Activated CD8-positive, alpha-beta memory T cell treated with anti-CD3 and anti-CD28 coated beads, Interleukin-2, amount 10 ng/mL, durations not matched to agents 7 days and 5 days (primary cell): ENCODE measurements around the gene ZNF423. TPM values are rescaled to one million over a fixed set of nuclear protein-coding genes. Genes with fewer than 3 reads are reported as not detected.
"Not testable (repeated sequence)": the region's sequence is repeated elsewhere in the genome, so short reads cannot be mapped to it uniquely, and the experiment has no call there.

ENCODE experiments used
- ATAC-seq: fragments of 150-1000 bp; cut with Tn5 transposase; one replicate; pipeline ENCODE4 v1.10.0; 2021; ENCODE audit warnings: moderate library complexity
- CTCF ChIA-PET: fragments of 350-600 bp; sonication (Branson Sonifier 250); formaldehyde crosslinking; loops from one replicate; lab custom pipeline; 2021; ENCODE audit warnings: antibody characterized with exemption; lab: Charles Lee
- DNase-seq: peaks from one replicate; pipeline ENCODE4 v3.0.0-alpha.2; 2020
- H3K27ac Mint-ChIP-seq: one replicate; pipeline ENCODE4 v1.8.0; 2021; ENCODE audit warnings: mild to moderate bottlenecking, mixed read lengths
- H3K27me3 Mint-ChIP-seq: one replicate; pipeline ENCODE4 v1.8.0; 2021; ENCODE audit warnings: mixed read lengths
- H3K36me3 Mint-ChIP-seq: one replicate; pipeline ENCODE4 v1.8.0; 2021; ENCODE audit warnings: mild to moderate bottlenecking, mixed read lengths
- H3K4me1 Mint-ChIP-seq: one replicate; pipeline ENCODE4 v1.8.0; 2021; ENCODE audit warnings: mixed read lengths
- H3K4me3 Mint-ChIP-seq: one replicate; pipeline ENCODE4 v1.8.0; 2021; ENCODE audit warnings: mild to moderate bottlenecking, moderate library complexity, mixed read lengths
- H3K9me3 Mint-ChIP-seq: one replicate; pipeline ENCODE4 v1.8.0; 2022; ENCODE audit warnings: low read depth, mixed read lengths
- total RNA-seq, 2 experiments: library from RNA; stranded (reverse); gene quantifications; one replicate each; pipeline ENCODE4 v1.2.3, GENCODE V29; 2021

Gene ZNF423
- total RNA-seq, 2 experiments from 2014 or later: not detected

- ATAC-seq: no peak
- Mint-ChIP-seq H3K4me1 (no peaks in the 10 kb centered on the region), H3K9me3 (no peaks in the 10 kb centered on the region), H3K27me3 (peaks cover 9% of the 10 kb centered on the region), H3K4me3 (no peak overlapping the region), H3K36me3 (no peaks in the 10 kb centered on the region), H3K27ac (no peak overlapping the region)
- CTCF ChIA-PET: interaction anchor here (1.1 kb wide), 1 partner anchor 26 kb away, joined by 3 read pairs; no protein-coding TSS in a partner anchor
- no peak for DNase-seq
Observed at GRCh38 chr16:49883076-49884014, 27.4 kb upstream of the ZNF423 start.

GRCh38 chr16:49881890-49882289 lies 26.0 kb upstream of the ZNF423 start:
- Mint-ChIP-seq H3K36me3 (no peaks in the 10 kb centered on the region), H3K4me3 (no peak overlapping the region), H3K27ac (no peak overlapping the region), H3K4me1 (no peaks in the 10 kb centered on the region), H3K9me3 (no peaks in the 10 kb centered on the region), H3K27me3 (peaks cover 10% of the 10 kb centered on the region)
- ATAC-seq (no peak), DNase-seq (no peak)
- CTCF ChIA-PET: no interaction called here

- H3K4me3 Mint-ChIP-seq, H3K36me3 Mint-ChIP-seq, DNase-seq, H3K9me3 Mint-ChIP-seq, H3K27ac Mint-ChIP-seq, CTCF ChIA-PET, ATAC-seq, H3K4me1 Mint-ChIP-seq: not testable (repeated sequence)
- peaks cover 27% of the 10 kb centered on the region for H3K27me3 Mint-ChIP-seq
Observed at GRCh38 chr16:49878540-49878939, 22.6 kb upstream of the ZNF423 start.

GRCh38 chr16:49876716-49877129 lies 20.8 kb upstream of the ZNF423 start:
- ATAC-seq (peak; percentile 47), DNase-seq (no peak)
- no peak overlapping the region for H3K27ac Mint-ChIP-seq
- H3K36me3 Mint-ChIP-seq: no peaks in the 10 kb centered on the region
- H3K9me3 Mint-ChIP-seq: no peaks in the 10 kb centered on the region
- CTCF ChIA-PET: interaction anchor here (0.6 to 1.8 kb wide), 7 partner anchors 12 to 469 kb away, joined by 3 to 11 read pairs (median 3); no protein-coding TSS in a partner anchor
- no peaks in the 10 kb centered on the region for H3K4me1 Mint-ChIP-seq
- peaks cover 33% of the 10 kb centered on the region for H3K27me3 Mint-ChIP-seq
- H3K4me3 Mint-ChIP-seq: no peak overlapping the region

GRCh38 chr16:49875806-49876715 lies 20.1 kb upstream of the ZNF423 start:
- H3K9me3 Mint-ChIP-seq: no peaks in the 10 kb centered on the region
- no peaks in the 10 kb centered on the region for H3K4me1 Mint-ChIP-seq
- H3K36me3 Mint-ChIP-seq: no peaks in the 10 kb centered on the region
- DNase-seq (no peak), ATAC-seq (no peak)
- CTCF ChIA-PET: interaction anchor here (1.3 to 2.8 kb wide), 4 partner anchors 11 to 468 kb away, joined by 3 to 11 read pairs (median 6); no protein-coding TSS in a partner anchor
- no peak overlapping the region for H3K27ac Mint-ChIP-seq
- H3K27me3 Mint-ChIP-seq: peaks cover 33% of the 10 kb centered on the region
- H3K4me3 Mint-ChIP-seq: no peak overlapping the region

- ATAC-seq (no peak), DNase-seq (no peak)
- no peaks in the 10 kb centered on the region for H3K9me3 Mint-ChIP-seq
- no peaks in the 10 kb centered on the region for H3K4me1 Mint-ChIP-seq
- no peak overlapping the region for H3K4me3 Mint-ChIP-seq
- H3K36me3 Mint-ChIP-seq: no peaks in the 10 kb centered on the region
- CTCF ChIA-PET: interaction anchor here (2.8 kb wide), 1 partner anchor 17 kb away, joined by 9 read pairs; no protein-coding TSS in a partner anchor
- H3K27ac Mint-ChIP-seq: no peak overlapping the region
- peaks cover 35% of the 10 kb centered on the region for H3K27me3 Mint-ChIP-seq
Observed at GRCh38 chr16:49874613-49875237, 18.8 kb upstream of the ZNF423 start.

- peaks cover 32% of the 10 kb centered on the region for H3K27me3 Mint-ChIP-seq
- CTCF ChIA-PET: not testable (repeated sequence)
Observed at GRCh38 chr16:49871824-49872223, 15.9 kb upstream of the ZNF423 start.

GRCh38 chr16:49869731-49870130 lies 13.8 kb upstream of the ZNF423 start:
- Mint-ChIP-seq H3K27ac (no peak overlapping the region), H3K36me3 (no peaks in the 10 kb centered on the region), H3K4me1 (no peaks in the 10 kb centered on the region), H3K27me3 (peaks cover 19% of the 10 kb centered on the region), H3K9me3 (no peaks in the 10 kb centered on the region), H3K4me3 (no peak overlapping the region)
- ATAC-seq: no peak
- no peak for DNase-seq
- CTCF ChIA-PET: no interaction called here

More at GRCh38 chr16:49871824-49872223, 15.9 kb upstream of the ZNF423 start:
- H3K4me3 Mint-ChIP-seq, ATAC-seq, H3K27ac Mint-ChIP-seq, H3K36me3 Mint-ChIP-seq, H3K9me3 Mint-ChIP-seq, DNase-seq, H3K4me1 Mint-ChIP-seq: not testable (repeated sequence)

- ATAC-seq (no peak), DNase-seq (no peak)
- Mint-ChIP-seq H3K4me3 (no peak overlapping the region), H3K27ac (no peak overlapping the region), H3K9me3 (no peaks in the 10 kb centered on the region), H3K27me3 (peaks cover 17% of the 10 kb centered on the region), H3K36me3 (no peaks in the 10 kb centered on the region), H3K4me1 (no peaks in the 10 kb centered on the region)
- CTCF ChIA-PET: interaction anchor here (1.4 kb wide), 1 partner anchor 10 kb away, joined by 4 read pairs; no protein-coding TSS in a partner anchor
Observed at GRCh38 chr16:49867796-49868668, 12.1 kb upstream of the ZNF423 start.

GRCh38 chr16:49867234-49867633 lies 11.3 kb upstream of the ZNF423 start:
- DNase-seq: no peak
- no peaks in the 10 kb centered on the region for H3K36me3 Mint-ChIP-seq
- CTCF ChIA-PET: interaction anchor here (1.4 kb wide), 1 partner anchor 10 kb away, joined by 4 read pairs; no protein-coding TSS in a partner anchor
- H3K27me3 Mint-ChIP-seq: peaks cover 17% of the 10 kb centered on the region
- no peak overlapping the region for H3K4me3 Mint-ChIP-seq
- H3K9me3 Mint-ChIP-seq: no peaks in the 10 kb centered on the region
- no peak for ATAC-seq
- no peaks in the 10 kb centered on the region for H3K4me1 Mint-ChIP-seq
- no peak overlapping the region for H3K27ac Mint-ChIP-seq

GRCh38 chr16:49866595-49867071 lies 10.7 kb upstream of the ZNF423 start:
- Mint-ChIP-seq H3K4me3 (no peak overlapping the region), H3K9me3 (no peaks in the 10 kb centered on the region), H3K27me3 (peaks cover 21% of the 10 kb centered on the region), H3K27ac (no peak overlapping the region), H3K36me3 (no peaks in the 10 kb centered on the region), H3K4me1 (no peaks in the 10 kb centered on the region)
- DNase-seq (no peak), ATAC-seq (no peak)
- CTCF ChIA-PET: no interaction called here

- peaks cover 5% of the 10 kb centered on the region for H3K4me1 Mint-ChIP-seq
- peaks cover 43% of the 10 kb centered on the region for H3K27me3 Mint-ChIP-seq
- DNase-seq: no peak
- H3K4me3 Mint-ChIP-seq: no peak overlapping the region
- CTCF ChIA-PET: interaction anchor here (1.0 kb wide), 1 partner anchor 11 kb away, joined by 3 read pairs; no protein-coding TSS in a partner anchor
- no peaks in the 10 kb centered on the region for H3K36me3 Mint-ChIP-seq
- H3K9me3 Mint-ChIP-seq: no peaks in the 10 kb centered on the region
- ATAC-seq: no peak
- no peak overlapping the region for H3K27ac Mint-ChIP-seq
Observed at GRCh38 chr16:49862694-49863093, 6.8 kb upstream of the ZNF423 start.
